Measurements from ENCODE around the gene ACMSD.

- TF ChIP-seq, protein P1, sequence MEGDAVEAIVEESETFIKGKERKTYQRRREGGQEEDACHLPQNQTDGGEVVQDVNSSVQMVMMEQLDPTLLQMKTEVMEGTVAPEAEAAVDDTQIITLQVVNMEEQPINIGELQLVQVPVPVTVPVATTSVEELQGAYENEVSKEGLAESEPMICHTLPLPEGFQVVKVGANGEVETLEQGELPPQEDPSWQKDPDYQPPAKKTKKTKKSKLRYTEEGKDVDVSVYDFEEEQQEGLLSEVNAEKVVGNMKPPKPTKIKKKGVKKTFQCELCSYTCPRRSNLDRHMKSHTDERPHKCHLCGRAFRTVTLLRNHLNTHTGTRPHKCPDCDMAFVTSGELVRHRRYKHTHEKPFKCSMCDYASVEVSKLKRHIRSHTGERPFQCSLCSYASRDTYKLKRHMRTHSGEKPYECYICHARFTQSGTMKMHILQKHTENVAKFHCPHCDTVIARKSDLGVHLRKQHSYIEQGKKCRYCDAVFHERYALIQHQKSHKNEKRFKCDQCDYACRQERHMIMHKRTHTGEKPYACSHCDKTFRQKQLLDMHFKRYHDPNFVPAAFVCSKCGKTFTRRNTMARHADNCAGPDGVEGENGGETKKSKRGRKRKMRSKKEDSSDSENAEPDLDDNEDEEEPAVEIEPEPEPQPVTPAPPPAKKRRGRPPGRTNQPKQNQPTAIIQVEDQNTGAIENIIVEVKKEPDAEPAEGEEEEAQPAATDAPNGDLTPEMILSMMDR (conservative IDR thresholded peaks at IDR 0.05; ENCODE audit: low read depth, low read length): no peak
- TF ChIP-seq EZH2 (IDR thresholded peaks at IDR 0.05; ENCODE audit: low read length, unreplicated experiment): no peak
- no peak for TF ChIP-seq EZH2phosphoT487 (IDR thresholded peaks at IDR 0.05; ENCODE audit: borderline replicate concordance, low read length)
Measured at GRCh38 chr2:134791616-134792015, 46.8 kb upstream of the ACMSD start.

Measured in PC-3 (cell line).